Measurements from ENCODE around the gene GNAZ.

DNA sequence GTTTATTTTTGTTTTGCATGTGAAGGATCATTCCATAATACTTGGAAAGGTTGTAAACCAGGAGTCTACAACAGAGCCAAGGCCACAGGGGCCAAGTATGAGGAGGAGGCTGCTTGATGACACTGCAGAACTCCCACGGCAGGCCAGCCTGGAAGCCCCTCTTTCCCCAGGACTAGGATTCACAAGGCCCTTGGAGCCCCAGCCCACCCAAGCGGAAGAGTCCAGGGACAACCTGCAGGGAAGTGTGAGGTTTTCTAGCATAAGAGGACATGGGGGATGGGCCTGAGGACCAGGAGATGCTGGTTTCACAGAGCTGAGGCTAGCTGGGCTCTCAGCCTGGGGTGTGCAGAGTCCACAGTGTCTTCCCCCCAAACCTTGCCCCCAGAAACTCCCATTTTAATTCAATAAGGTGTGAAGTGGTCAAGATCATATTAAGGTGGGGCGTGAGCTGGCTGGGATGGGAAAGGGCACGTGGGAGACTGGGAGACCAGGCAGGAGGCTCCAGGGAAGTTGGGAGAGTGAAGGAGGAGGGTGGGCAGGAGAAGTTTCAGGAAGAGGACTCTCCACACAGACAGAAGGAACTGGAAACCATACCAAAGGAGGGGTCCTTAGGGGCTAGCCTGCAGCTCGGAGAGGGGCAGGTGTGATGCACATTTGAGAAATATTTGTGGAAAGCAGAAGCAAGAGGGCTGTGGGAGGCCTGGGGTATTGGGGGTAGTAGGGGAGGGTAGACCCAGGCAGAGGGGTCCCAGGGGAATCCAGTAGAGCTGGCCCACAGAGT is 12.4 kb downstream of the GNAZ start:
- TF ChIP-seq, protein P1, sequence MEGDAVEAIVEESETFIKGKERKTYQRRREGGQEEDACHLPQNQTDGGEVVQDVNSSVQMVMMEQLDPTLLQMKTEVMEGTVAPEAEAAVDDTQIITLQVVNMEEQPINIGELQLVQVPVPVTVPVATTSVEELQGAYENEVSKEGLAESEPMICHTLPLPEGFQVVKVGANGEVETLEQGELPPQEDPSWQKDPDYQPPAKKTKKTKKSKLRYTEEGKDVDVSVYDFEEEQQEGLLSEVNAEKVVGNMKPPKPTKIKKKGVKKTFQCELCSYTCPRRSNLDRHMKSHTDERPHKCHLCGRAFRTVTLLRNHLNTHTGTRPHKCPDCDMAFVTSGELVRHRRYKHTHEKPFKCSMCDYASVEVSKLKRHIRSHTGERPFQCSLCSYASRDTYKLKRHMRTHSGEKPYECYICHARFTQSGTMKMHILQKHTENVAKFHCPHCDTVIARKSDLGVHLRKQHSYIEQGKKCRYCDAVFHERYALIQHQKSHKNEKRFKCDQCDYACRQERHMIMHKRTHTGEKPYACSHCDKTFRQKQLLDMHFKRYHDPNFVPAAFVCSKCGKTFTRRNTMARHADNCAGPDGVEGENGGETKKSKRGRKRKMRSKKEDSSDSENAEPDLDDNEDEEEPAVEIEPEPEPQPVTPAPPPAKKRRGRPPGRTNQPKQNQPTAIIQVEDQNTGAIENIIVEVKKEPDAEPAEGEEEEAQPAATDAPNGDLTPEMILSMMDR (IDR thresholded peaks at IDR 0.05), result no peak
- no peak for TF ChIP-seq POLR2A (IDR thresholded peaks at IDR 0.05)

Measured in esophagus squamous epithelium (tissue), 4 donors.